HG03442 (cell line): ENCODE results near the gene ZFY.
"Not testable (repeated sequence)": the region's sequence is repeated elsewhere in the genome, so short reads cannot be mapped to it uniquely, and the experiment has no call there.

ENCODE experiments used
- ATAC-seq: cut with Tn5 transposase; IDR thresholded peaks from one replicate; pipeline ENCODE4 v1.9.1; 2021; ENCODE audit warnings: mild to moderate bottlenecking, moderate library complexity; ENCODE audit not compliant: unreplicated experiment

ZFY gene

DNA sequence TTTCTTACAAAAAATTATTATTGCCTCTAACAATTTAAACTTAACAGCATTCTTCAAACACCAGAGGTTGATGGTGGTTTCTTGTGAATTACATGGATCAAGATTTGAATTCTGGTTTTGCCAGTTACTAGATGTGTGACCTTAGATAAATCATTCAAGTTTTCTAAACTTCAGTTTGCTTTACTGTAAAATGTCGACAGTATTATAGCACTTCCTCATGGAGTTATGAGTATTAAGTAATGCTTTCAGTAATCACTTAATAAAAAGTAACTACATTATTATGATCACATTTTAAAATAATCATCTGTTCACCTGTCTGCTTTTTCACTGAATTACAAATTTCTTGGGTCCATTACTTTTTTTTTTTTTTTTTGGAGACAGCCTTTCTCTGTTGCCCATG lies 37.5 kb downstream of the ZFY start:
- ATAC-seq = peak; percentile 25

DNA sequence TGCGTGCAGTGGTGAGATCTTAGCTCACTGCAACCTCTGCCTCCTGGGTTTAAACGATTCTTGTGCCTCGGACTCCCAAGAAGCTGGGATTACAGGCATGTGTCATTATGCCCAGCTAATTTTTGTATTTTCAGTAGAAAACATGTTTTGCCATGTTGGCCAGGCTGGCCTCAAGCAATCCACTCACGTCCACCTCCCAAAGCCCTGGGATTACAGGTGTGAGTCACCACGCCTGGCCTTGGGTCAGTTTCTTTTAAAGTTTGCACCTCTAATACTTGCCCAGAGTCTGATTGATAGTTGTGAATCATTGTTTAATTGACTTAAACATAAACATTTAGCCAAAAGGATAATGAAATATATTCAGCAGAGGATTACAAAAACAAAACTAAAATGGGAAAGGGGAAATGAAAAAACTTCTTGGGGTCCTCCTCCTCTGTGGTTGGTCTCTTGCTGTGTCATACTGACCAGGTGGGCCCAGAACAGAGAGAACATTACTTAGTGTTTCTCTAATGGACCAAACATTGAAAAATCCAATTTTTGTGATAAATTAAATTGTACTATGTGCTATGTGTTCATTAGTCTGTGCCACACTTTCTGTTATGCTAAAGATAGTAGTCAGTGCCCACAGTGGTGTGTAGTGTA lies 38.0 kb downstream of the ZFY start:
- ATAC-seq = peak; percentile 53

DNA sequence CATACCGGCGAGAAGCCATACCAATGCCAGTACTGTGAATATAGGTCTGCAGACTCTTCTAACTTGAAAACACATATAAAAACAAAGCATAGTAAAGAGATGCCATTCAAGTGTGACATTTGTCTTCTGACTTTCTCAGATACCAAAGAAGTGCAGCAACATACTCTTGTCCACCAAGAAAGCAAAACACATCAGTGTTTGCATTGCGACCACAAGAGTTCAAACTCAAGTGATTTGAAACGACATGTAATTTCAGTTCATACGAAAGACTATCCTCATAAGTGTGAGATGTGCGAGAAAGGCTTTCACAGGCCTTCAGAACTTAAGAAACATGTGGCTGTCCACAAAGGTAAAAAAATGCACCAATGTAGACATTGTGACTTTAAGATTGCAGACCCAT lies 44.1 kb downstream of the ZFY start:
- no peak for ATAC-seq

DNA sequence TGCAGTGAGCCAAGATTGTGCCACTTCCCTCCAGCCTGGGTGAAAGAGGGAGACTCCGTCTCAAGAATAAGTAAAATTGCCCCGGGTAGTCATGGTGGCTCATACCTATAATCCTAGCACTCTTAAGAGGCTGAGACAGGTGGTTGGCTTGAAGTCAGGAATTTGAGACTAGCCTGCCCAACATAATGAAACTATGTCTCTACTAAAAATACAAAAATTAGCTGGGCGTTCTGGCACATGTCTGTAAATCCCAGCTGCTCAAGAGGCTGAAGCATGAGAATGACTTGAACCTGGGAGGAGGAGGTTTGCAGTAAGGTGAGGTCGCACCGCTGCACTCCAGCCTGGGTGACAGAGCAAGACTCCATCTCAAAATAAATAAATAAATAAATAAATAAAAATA lies 49.3 kb downstream of the ZFY start:
- ATAC-seq = no peak

DNA sequence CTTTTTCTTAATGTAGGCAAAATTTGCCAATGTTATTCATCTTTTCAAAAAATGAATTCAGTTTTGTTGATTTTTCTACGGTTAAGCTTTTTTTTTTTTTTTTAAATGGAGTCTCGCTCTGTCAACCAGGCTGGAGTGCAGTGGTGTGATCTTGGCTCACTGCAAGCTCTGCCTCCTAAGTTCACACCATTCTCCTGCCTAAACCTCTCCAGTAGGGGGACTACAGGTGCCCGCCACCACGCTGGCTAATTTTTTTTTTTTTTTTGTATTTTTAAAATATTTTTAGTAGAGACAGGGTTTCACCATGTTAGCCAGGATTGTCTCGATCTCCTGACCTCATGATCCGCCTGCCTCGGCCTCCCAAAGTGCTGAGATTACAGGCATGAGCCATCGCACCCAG lies 52.0 kb downstream of the ZFY start:
- ATAC-seq = not testable (repeated sequence)

DNA sequence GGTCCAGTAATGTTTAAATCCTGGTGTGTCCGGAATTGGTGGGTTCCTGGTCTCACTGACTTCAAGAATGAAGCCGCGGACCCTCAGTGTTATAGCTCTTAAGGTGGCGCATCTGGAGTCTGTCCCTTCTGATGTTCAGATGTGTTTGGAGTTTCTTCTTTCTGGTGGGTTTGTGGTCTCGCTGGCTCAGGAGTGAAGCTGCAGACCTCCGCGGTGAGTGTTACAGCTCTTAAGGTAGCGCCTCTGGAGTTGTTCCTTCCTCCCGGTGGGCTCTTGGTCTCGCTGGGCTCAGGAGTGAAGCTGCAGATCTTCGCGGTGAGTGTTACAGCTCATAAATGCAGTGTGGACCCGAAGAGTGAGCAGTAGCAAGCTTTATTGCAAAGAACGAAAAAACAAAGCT lies 62.2 kb downstream of the ZFY start:
- not testable (repeated sequence) for ATAC-seq

DNA sequence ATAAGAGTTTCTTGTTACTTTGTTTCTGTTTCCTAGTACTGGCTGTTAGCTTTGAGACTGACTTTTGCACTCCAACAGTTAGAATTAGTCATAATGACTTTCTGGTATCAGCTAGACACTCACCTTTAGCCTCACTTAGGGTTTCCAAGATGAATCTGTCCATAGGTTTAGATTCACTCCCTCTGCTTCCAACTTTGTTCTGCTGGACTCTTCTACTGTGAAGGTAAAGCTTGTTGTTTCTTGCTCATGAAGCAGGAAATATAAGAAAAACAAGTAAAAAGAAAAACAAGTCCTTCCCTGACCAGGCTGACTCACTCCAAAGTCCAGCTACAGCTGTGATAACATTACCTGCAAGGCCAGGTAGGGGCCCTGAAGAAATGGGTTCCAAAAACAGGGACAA lies 67.0 kb downstream of the ZFY start:
- ATAC-seq = no peak

DNA sequence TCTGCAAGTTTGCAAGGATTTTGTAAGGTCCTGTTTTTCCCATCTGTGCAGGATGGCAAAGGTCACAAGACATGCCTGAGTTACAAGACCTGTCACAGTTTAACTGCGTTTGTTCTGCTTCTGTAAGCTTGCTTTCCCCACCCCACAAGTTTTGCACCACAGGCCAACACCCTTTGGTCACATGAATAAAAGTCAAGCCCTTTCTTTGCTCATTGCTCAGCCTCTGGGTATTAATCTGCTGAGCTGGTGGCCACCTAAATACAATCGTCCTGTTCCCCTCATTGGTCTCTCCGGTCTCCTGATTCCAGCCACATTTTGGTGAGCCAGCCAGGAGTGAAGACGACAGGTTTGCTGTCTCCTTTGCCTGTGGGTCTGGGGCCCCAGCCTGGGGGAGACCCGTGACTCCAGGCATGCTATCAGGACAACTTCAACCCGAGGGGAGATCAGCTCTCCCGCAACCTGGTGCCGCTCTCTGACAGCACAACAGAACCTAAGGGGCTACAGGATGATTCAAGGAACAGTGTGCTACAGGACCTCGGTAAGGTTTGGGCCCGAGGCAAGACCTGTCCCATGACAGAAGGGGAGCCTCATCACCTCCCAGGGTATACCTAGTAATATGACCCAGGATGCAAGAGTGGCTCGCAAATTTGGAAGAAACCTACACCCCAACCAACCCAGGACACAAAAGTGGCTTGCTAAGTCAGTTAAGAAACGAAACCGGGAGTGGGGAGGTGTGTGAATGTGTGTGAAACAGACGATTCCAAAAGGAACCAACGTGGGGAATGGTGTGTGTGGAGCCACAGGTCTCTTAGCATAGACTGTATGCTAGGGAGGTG lies 67.7 kb downstream of the ZFY start:
- peak; percentile 36 for ATAC-seq

DNA sequence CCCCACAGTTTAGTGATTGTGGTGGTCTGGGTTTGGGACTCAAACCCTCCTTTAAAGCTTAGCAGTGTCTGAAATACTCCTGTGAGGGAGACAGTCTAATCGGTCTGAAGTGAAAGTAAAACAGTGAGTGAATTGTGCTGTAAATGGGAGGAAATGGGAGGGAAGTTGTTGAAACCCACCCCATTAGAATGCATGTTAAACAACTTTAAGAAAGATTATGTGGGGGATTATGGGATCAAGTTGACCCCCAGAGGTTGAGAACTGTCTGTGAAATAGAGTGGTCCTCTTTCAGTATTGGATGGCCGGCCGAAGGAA lies 68.3 kb downstream of the ZFY start:
- peak; percentile 21 for ATAC-seq

DNA sequence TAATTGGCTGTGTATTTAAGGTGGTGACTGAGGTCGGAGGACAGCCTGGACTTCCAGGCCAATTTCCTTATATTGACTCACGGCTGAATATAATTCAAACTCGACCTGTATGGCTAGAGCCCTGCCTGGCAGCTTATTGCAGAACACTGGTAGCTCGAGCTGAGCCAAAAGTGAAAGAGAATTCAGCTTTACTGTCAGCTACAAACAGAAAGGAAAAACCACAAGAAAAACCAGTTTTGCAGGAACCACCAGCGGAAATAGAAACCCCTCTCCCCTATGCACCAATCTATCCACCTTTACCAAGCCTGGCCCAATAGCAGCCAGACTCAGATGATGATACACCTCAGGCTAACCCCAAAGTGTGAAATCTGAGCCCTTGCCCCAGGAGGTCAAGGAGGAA lies 68.7 kb downstream of the ZFY start:
- peak; percentile 39 for ATAC-seq

DNA sequence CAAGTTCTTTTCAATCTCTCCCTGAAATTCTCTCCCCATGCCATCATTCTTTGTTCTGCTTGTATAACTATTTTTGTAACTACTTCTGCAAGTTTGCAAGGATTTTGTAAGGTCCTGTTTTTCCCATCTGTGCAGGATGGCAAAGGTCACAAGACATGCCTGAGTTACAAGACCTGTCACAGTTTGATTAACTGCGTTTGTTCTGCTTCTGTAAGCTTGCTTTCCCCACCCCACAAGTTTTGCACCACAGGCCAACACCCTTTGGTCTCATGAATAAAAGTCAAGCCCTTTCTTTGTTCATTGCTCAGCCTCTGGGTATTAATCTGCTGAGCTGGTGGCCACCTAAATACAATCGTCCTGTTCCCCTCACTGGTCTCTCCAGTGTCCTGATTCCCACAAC lies 70.8 kb downstream of the ZFY start:
- ATAC-seq = not testable (repeated sequence)

DNA sequence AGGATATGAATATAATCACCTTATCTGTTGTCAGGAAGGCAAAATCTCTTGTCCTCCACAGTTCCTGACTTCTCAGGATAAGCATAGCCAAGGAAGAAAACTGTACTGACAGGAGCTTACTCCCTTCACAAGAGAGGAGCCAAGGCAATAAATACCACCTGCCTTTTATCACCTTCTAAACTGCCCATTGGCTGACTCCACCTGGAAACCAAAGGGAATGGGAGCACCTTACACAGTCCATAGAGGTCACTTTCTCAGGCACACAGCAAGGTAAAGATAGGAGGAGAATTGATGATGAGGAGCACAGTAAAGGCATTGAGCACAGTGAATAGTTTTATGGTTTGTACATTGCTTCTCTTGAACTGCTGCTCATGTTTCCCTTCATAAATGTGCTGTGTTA lies 72.8 kb downstream of the ZFY start:
- no peak for ATAC-seq

DNA sequence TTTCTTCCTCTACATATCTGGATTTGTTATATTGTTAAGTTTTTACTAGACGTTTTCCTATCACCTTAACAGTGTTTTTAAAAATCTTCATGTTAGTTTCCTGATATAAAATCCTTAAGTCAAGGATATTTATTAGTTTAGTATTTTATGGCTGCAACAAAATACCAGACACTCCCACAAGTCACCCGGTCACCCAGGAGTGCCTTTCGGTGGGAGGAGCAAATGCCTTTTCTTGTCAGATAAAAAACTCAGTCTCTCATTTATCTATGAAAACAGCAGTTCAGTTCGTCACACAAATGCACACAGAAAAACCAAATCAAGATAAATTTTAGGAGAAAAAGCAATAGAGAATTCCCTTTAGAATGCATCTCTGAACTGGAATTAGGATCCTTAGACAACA lies 77.0 kb downstream of the ZFY start:
- no peak for ATAC-seq

DNA sequence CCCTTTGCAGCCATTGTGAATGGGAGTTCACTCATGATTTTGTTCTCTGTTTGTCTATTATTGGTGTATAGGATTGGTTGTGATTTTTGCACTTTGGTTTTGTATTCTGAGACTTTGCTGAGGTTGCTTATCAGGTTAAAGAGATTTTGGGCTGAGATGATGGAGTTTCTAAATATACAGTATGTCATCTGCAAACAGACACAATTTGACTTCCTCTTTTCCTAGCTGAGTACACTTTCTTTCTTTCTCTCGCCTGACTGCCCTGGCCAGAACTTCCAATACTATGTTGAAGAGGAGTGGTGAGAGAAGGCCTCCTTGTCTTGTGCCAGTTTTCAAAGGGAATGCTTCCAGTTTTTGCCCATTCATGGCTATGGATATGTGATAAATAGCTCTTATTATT lies 81.4 kb downstream of the ZFY start:
- ATAC-seq = no peak

DNA sequence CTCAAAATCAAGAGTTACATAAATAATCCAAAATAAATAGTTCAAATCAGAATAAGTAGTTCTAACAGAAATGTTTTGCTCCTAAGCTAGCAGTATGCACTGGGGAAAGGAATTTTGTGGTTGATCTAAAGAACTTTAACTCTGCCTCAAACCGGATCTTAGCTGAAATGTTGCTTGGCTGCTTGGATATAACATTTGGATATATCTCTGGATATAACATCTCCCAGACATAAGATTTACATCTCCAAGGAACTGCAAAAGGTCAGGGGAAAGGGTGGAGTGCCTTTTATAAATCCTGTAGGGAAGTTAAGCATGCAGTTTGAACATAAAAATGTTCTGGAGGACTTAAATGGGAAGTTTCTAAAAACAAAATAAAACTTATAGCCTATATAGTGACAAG lies 83.4 kb downstream of the ZFY start:
- ATAC-seq = no peak

DNA sequence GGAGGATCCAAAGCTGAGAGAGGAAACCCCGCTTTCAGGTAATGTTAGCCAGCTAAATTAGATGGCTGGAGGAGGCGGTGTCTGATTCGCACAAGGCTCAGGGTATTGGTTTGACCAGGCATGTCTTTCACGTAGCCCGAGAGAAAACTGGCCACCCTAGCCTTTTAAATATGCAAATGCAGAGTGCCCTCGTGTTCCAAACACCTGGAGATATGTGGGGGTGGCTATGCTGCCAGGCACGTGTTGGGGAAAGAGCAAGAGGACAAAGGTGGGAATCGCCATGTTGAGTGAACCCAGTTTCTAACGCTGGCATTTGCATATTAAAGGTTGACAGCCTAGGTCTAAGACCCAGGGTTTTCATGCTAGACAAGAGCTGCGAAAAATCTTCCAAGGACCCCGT lies 84.4 kb downstream of the ZFY start:
- ATAC-seq = no peak

DNA sequence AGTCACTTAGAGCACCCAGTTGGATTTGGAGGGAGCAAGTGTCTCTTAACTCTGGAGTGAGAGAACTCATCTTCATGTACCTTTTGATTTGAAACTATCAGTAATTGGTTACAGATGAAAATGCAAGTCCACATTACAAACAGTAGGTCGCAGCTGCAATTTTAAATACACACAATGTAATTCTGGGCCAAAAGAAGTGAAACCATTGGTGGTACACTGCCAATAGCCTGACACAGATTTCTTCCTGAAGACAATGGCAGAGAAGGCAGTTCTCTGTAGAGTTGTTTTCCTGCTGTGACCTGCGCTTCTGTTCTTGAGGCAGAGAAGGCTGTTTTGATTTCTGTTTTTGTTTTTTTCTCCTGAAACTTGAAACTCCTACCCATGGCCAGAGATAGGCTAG lies 86.0 kb downstream of the ZFY start:
- no peak for ATAC-seq

DNA sequence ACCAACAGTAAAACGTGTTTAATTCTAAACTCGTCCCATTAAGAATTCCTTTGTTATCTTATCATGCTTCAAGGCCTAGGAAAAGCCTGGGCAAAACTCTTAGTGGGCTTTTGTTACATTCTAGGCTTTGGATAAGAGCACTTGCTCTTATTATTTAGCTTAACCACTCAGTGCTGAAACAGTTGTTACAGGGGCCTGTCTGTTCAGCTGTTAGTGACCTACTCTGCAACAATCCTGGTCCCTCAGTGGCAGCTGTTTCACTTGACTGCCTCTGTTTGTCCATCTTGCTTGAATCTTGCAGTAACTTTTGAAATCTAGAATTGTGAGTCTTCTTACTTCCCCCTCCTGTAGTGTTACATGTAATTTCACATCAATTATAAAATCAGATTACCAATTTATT lies 88.4 kb downstream of the ZFY start:
- ATAC-seq = no peak

DNA sequence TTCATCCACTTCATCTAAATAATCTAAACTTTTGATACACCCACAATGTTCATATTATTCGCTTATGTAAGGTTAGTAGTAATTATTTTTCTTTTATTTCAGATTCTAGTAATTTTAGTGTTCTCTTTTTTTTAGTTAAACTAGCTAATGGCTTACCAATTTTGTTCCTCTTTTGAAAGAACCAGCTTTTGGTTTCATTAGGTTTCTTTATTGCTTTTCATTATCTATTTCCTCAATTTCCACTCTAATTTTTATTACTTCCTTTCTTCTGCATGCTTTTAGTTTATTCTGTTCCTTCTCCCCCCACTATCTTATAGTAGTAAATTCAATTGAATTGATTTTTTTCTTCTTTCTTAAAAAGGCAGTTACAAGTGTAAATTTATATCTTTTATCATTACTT lies 90.2 kb downstream of the ZFY start:
- no peak for ATAC-seq
